Fibroblast of mammary gland (primary cell): Measurements from ENCODE around the gene DIS3L2.
"Not testable (repeated sequence)": the region's sequence is repeated elsewhere in the genome, so short reads cannot be mapped to it uniquely, and the experiment has no call there.

Experiments
- DNase-seq: peaks from one replicate; pipeline ENCODE4 v3.0.0-alpha.2; 2010; ENCODE audit warnings: low read depth
- H3K4me3 ChIP-seq: 2 replicates; pipeline ENCODE4 v1.5.1; 2011; ENCODE audit warnings: low read depth, mild to moderate bottlenecking, low read length, moderate library complexity; ENCODE audit not compliant: control insufficient read depth
- CTCF ChIP-seq: conservative IDR thresholded peaks from 2 replicates; pipeline ENCODE4 v1.5.1; 2011; ENCODE audit warnings: low read depth, low read length, inconsistent platforms; ENCODE audit not compliant: control insufficient read depth, insufficient read depth

The DIS3L2 gene

DNA sequence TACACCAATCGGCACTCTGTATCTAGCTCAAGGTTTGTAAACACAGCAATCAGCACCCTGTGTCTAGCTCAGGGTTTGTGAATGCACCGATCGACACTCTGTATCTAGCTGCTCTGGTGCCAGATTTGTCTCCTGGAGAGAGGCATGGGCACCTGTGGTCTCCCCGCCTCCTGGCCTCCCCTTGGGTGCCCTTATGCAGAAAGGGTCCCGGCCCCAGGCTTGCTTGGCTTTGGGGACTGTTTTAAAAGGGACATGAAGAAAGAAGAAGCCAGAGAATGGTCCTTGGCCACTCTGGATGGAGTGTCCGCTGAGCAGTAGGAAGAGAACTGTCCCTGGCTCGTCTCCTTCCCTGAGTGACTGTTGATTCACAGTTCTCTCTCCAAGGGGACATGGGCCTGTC is 405.5 kb downstream of the DIS3L2 start:
- TF ChIP-seq CTCF = no peak
- DNase-seq = no peak
- H3K4me3 ChIP-seq = no peak overlapping the region

DNA sequence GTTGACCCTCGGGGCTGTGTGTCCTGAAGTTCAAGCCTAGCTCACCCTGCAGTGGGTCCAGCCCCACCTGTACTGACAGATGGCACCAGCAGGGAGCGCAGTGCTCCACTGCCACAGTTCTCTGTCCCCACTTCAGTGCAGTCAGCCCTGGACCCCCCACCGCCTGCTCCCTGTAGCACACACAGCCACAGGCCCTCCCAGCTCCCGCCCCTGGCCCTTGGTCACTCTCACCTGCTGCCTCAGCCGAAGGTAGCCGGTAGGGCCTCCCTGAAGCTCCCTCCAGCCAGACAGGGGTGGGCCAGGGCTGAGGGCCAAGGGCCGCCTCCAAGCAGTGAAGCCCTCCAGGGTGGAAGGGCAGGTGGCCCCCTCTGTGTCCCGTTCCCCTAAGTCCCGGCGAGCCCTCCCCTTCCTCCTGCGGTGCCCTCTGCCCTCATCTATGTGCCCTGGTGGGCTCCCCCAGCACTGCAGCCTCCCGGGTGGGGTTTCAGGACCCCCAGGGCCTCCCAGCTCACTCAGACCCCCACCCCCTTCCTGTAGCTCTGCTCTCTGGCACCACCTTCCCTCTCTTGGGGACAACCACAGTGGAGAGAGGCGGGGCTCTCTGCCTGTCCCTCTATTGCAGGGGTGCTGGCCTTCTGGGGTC is 406.2 kb downstream of the DIS3L2 start:
- no peak overlapping the region for H3K4me3 ChIP-seq
- peak; percentile 2 for TF ChIP-seq CTCF
- no peak for DNase-seq

GRCh38 chr2:232368311-232368731 is 406.8 kb downstream of the DIS3L2 start:
- H3K4me3 ChIP-seq = no peak overlapping the region
- TF ChIP-seq CTCF = no peak
- no peak for DNase-seq

DNA sequence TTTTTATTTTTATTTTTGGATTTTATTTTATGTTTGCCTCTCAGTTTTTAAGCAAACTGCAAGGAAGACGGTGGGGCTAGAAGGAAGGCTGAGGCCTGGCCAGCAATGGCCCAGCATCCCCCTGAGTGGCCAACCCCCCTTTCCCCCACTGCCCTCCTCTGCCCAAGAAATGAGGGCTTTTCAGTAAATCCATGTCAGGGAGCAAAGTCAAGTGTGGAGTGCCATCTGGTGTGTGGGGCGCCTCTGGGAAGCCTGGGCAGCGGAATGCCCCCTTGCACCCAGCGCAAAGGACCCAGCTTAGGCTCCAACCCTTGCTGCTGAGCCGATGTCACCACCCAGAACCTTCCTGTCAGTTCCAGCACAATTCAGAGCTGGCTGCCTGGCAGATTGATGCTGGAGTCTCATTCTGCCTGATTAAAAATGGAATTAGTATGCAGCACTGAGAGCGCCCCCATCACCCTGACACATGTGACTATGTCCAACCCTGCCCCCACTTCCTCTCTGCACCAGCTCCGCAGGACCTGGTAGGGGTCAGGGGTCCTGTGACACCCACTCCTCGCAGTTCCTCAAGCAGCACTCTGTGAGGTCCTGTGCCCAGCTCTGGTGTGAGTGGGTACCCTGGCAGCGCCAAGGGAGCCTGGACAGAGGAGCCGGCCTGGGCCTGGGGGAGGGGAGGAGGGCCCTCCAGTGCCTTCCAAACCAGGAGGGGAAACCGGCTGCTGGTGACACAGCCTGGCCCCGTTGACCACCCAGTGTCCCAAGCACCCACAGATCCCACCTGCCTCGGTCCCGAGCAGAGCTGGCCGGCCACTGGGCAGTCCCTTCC is 407.8 kb downstream of the DIS3L2 start:
- TF ChIP-seq CTCF = no peak
- no peak for DNase-seq
- H3K4me3 ChIP-seq = no peak overlapping the region

DNA sequence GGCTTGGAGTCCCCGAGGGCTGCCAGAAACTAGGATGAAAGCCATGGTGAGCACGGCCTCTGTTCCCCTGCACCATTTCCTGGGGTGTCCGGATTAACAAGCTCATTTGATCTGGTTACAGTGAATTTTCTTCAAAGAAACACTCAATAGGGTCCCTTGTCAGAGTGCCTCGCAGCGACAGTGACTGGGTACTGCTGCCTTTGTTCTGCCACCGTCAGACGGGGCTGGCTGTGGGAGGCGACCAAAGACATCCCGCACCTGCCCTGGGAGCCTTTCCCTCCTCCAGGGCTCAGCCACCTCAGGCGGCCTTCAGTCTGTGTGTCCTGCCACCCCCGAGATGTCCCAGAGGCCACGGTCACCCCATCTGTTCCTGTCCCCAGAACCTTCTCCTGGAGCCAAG is 408.5 kb downstream of the DIS3L2 start:
- DNase-seq = not testable (repeated sequence)

GRCh38 chr2:232372231-232373208 is 411.0 kb downstream of the DIS3L2 start:
- peak; percentile 76 for DNase-seq
- no peak overlapping the region for H3K4me3 ChIP-seq
- no peak for TF ChIP-seq CTCF

More for the DNA sequence above, 408.5 kb downstream of the DIS3L2 start:
- H3K4me3 ChIP-seq = not testable (repeated sequence)
